ENCODE results near the gene PDZK1IP1. TPM values are rescaled to one million over a fixed set of nuclear protein-coding genes. Genes with fewer than 3 reads are reported as not detected.
A peak's percentile ranks its signal among the peaks of the same experiment; 100 is the strongest.
"Not testable (repeated sequence)": the region's sequence is repeated elsewhere in the genome, so short reads cannot be mapped to it uniquely, and the experiment has no call there.

Gene PDZK1IP1
- polyA plus RNA-seq, 1 donor (not counting 4 experiments of a cell fraction or from before 2014, with no cell fraction given), result 1.5 TPM

GRCh38 chr1:47198214-47198613 is 8.4 kb upstream of the PDZK1IP1 start:
- Histone ChIP-seq H3K9me3 (ENCODE audit: control insufficient read depth, low read depth, low read length) (no peaks in the 10 kb centered on the region), H3K27me3 (ENCODE audit: control insufficient read depth, extremely low read depth, insufficient read depth, low read length) (no peaks in the 10 kb centered on the region), H3K36me3 (ENCODE audit: control insufficient read depth in 2 of 2, extremely low read depth in 1 of 2, insufficient read depth in 2 of 2, low read length in 2 of 2) (no peaks in the 10 kb centered on the region), H2AFZ (ENCODE audit: control insufficient read depth, low read length) (no peak overlapping the region), H3K9ac (ENCODE audit: control insufficient read depth, extremely low read depth, insufficient read depth, low read length) (no peak overlapping the region), H3K9me1 (ENCODE audit: control insufficient read depth, extremely low read depth, insufficient read depth, low read length) (no peaks in the 10 kb centered on the region), H4K20me1 (ENCODE audit: control insufficient read depth, extremely low read depth, insufficient read depth, low read length) (no peaks in the 10 kb centered on the region), H3K79me2 (ENCODE audit: control insufficient read depth, insufficient read depth, low read length) (no peaks in the 10 kb centered on the region), H3K4me2 (ENCODE audit: control insufficient read depth, extremely low read depth, insufficient read depth, low read depth, low read length) (no peak overlapping the region), H3K27ac (ENCODE audit: control insufficient read depth, insufficient read depth, low read length) (no peak overlapping the region), H3K4me1 (ENCODE audit: control insufficient read depth, extremely low read depth, insufficient read depth, low read length) (no peaks in the 10 kb centered on the region), H3K4me3 (ENCODE audit: control insufficient read depth in 2 of 3, extremely low read depth in 1 of 3, insufficient read depth in 2 of 3, low read depth in 1 of 3, low read length in 3 of 3) (no peak overlapping the region)
- FAIRE-seq, result no peak
- no peak for DNase-seq (ENCODE audit: low read depth, low spot score)
- dilution Hi-C loops (cut with MboI; ENCODE audit: extremely low pct_ligation_motif_present, low sequenced_read_pairs), result no loop called here
- no peak for TF ChIP-seq EZH2 (IDR thresholded peaks at IDR 0.05; ENCODE audit: low read length)
- TF ChIP-seq, protein P1, sequence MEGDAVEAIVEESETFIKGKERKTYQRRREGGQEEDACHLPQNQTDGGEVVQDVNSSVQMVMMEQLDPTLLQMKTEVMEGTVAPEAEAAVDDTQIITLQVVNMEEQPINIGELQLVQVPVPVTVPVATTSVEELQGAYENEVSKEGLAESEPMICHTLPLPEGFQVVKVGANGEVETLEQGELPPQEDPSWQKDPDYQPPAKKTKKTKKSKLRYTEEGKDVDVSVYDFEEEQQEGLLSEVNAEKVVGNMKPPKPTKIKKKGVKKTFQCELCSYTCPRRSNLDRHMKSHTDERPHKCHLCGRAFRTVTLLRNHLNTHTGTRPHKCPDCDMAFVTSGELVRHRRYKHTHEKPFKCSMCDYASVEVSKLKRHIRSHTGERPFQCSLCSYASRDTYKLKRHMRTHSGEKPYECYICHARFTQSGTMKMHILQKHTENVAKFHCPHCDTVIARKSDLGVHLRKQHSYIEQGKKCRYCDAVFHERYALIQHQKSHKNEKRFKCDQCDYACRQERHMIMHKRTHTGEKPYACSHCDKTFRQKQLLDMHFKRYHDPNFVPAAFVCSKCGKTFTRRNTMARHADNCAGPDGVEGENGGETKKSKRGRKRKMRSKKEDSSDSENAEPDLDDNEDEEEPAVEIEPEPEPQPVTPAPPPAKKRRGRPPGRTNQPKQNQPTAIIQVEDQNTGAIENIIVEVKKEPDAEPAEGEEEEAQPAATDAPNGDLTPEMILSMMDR (optimal IDR thresholded peaks at IDR 0.05 in 1 of 3, IDR thresholded peaks at IDR 0.05 in 1 of 3, conservative IDR thresholded peaks at IDR 0.05 in 1 of 3; ENCODE audit: extremely low read depth in 1 of 3, insufficient read depth in 2 of 3, low read length in 3 of 3), result no peak

GRCh38 chr1:47196622-47197021 is 6.8 kb upstream of the PDZK1IP1 start:
- Histone ChIP-seq H3K79me2 (ENCODE audit: control insufficient read depth, insufficient read depth, low read length) (no peaks in the 10 kb centered on the region), H4K20me1 (ENCODE audit: control insufficient read depth, extremely low read depth, insufficient read depth, low read length) (no peaks in the 10 kb centered on the region), H3K36me3 (ENCODE audit: control insufficient read depth in 2 of 2, extremely low read depth in 1 of 2, insufficient read depth in 2 of 2, low read length in 2 of 2) (no peaks in the 10 kb centered on the region), H3K9ac (ENCODE audit: control insufficient read depth, extremely low read depth, insufficient read depth, low read length) (no peak overlapping the region), H3K27me3 (ENCODE audit: control insufficient read depth, extremely low read depth, insufficient read depth, low read length) (no peaks in the 10 kb centered on the region), H3K9me1 (ENCODE audit: control insufficient read depth, extremely low read depth, insufficient read depth, low read length) (no peaks in the 10 kb centered on the region), H3K4me1 (ENCODE audit: control insufficient read depth, extremely low read depth, insufficient read depth, low read length) (peaks cover 7% of the 10 kb centered on the region), H2AFZ (ENCODE audit: control insufficient read depth, low read length) (no peak overlapping the region), H3K4me2 (ENCODE audit: control insufficient read depth, extremely low read depth, insufficient read depth, low read depth, low read length) (no peak overlapping the region), H3K4me3 (ENCODE audit: control insufficient read depth in 2 of 3, extremely low read depth in 1 of 3, insufficient read depth in 2 of 3, low read depth in 1 of 3, low read length in 3 of 3) (no peak overlapping the region), H3K9me3 (ENCODE audit: control insufficient read depth, low read depth, low read length) (no peaks in the 10 kb centered on the region), H3K27ac (ENCODE audit: control insufficient read depth, insufficient read depth, low read length) (no peak overlapping the region)
- no peak for FAIRE-seq
- dilution Hi-C loops (cut with MboI; ENCODE audit: extremely low pct_ligation_motif_present, low sequenced_read_pairs), result no loop called here
- TF ChIP-seq, protein P1 (optimal IDR thresholded peaks at IDR 0.05 in 1 of 3, IDR thresholded peaks at IDR 0.05 in 1 of 3, conservative IDR thresholded peaks at IDR 0.05 in 1 of 3; ENCODE audit: extremely low read depth in 1 of 3, insufficient read depth in 2 of 3, low read length in 3 of 3), result peak in 1 of 3 experiments; percentile 4
- no peak for TF ChIP-seq EZH2 (IDR thresholded peaks at IDR 0.05; ENCODE audit: low read length)
- no peak for DNase-seq (ENCODE audit: low read depth, low spot score)

GRCh38 chr1:47195981-47196380 is 6.1 kb upstream of the PDZK1IP1 start:
- H2AFZ ChIP-seq (ENCODE audit: control insufficient read depth, low read length); H3K9ac ChIP-seq (ENCODE audit: control insufficient read depth, extremely low read depth, insufficient read depth, low read length); H3K4me2 ChIP-seq (ENCODE audit: control insufficient read depth, extremely low read depth, insufficient read depth, low read depth, low read length); DNase-seq (ENCODE audit: low read depth, low spot score); dilution Hi-C loops (cut with MboI; ENCODE audit: extremely low pct_ligation_motif_present, low sequenced_read_pairs); H3K27me3 ChIP-seq (ENCODE audit: control insufficient read depth, extremely low read depth, insufficient read depth, low read length); H3K4me3 ChIP-seq (ENCODE audit: control insufficient read depth in 2 of 3, extremely low read depth in 1 of 3, insufficient read depth in 2 of 3, low read depth in 1 of 3, low read length in 3 of 3); H3K9me1 ChIP-seq (ENCODE audit: control insufficient read depth, extremely low read depth, insufficient read depth, low read length); H3K27ac ChIP-seq (ENCODE audit: control insufficient read depth, insufficient read depth, low read length); H3K36me3 ChIP-seq (ENCODE audit: control insufficient read depth in 2 of 2, extremely low read depth in 1 of 2, insufficient read depth in 2 of 2, low read length in 2 of 2); H3K79me2 ChIP-seq (ENCODE audit: control insufficient read depth, insufficient read depth, low read length); FAIRE-seq; H4K20me1 ChIP-seq (ENCODE audit: control insufficient read depth, extremely low read depth, insufficient read depth, low read length); H3K9me3 ChIP-seq (ENCODE audit: control insufficient read depth, low read depth, low read length): not testable (repeated sequence)
- H3K4me1 ChIP-seq (ENCODE audit: control insufficient read depth, extremely low read depth, insufficient read depth, low read length), result peaks cover 13% of the 10 kb centered on the region
